OCI-LY1 (cell line): ENCODE results near the gene HCAR3.

ENCODE experiments used
- H2AFZ ChIP-seq: fragments of 200-600 bp; sonication (generic), shearing (Covaris generic); 2 replicates; pipeline ENCODE4 v1.6.0; 2014; ENCODE audit warnings: antibody characterized with exemption, mild to moderate bottlenecking, low read length
- H3F3A ChIP-seq: fragments of 200-600 bp; sonication (generic), shearing (Covaris generic); 2 replicates; pipeline ENCODE4 v1.6.0; 2014; ENCODE audit warnings: mild to moderate bottlenecking, antibody characterized with exemption, low read length, moderate library complexity; ENCODE audit not compliant: insufficient read depth
- H3K27ac ChIP-seq: fragments of 200-600 bp; sonication (generic); 2 replicates; pipeline ENCODE4 v1.5.1; 2014; ENCODE audit warnings: low read length, mixed run types, mild to moderate bottlenecking, low read depth; ENCODE audit not compliant: poor library complexity, severe bottlenecking
- H3K27me3 ChIP-seq: fragments of 200-600 bp; sonication (generic); 2 replicates; pipeline ENCODE4 v1.6.0; 2014; ENCODE audit warnings: antibody characterized with exemption, mild to moderate bottlenecking, low read length, moderate library complexity; ENCODE audit not compliant: insufficient read depth
- H3K36me3 ChIP-seq: fragments of 200-600 bp; sonication (generic); 2 replicates; pipeline ENCODE4 v1.6.1; 2014; ENCODE audit warnings: mild to moderate bottlenecking, antibody characterized with exemption, low read length, moderate library complexity, mixed read lengths; ENCODE audit not compliant: insufficient read depth
- H3K4me1 ChIP-seq: fragments of 200-600 bp; sonication (generic); 2 replicates; pipeline ENCODE4 v1.5.1; 2014; ENCODE audit warnings: mild to moderate bottlenecking, low read length, moderate library complexity; ENCODE audit not compliant: insufficient read depth, severe bottlenecking
- H3K4me2 ChIP-seq: fragments of 200-600 bp; sonication (generic), shearing (Covaris generic); 2 replicates; pipeline ENCODE4 v1.6.1; 2014; ENCODE audit warnings: low read length
- H3K4me3 ChIP-seq: fragments of 200-600 bp; sonication (generic); 2 replicates; pipeline ENCODE4 v1.5.1; 2014; ENCODE audit warnings: low read length, low read depth, mild to moderate bottlenecking, mixed read lengths; ENCODE audit not compliant: poor library complexity, severe bottlenecking
- H3K79me2 ChIP-seq: fragments of 200-600 bp; shearing (Covaris generic); 2 replicates; pipeline ENCODE4 v1.6.1; 2016; ENCODE audit warnings: mixed run types, low read length, mixed read lengths; ENCODE audit not compliant: insufficient read depth
- H3K9ac ChIP-seq: fragments of 200-600 bp; sonication (generic), shearing (Covaris generic); 2 replicates; pipeline ENCODE4 v1.6.1; 2014; ENCODE audit warnings: mild to moderate bottlenecking, low read length, mixed read lengths
- H3K9me2 ChIP-seq: fragments of 200-600 bp; sonication (generic), shearing (Covaris generic); 2 replicates; pipeline ENCODE4 v1.6.1; 2014; ENCODE audit warnings: low read depth, mild to moderate bottlenecking, low read length, mixed read lengths
- H3K9me3 ChIP-seq: fragments of 200-600 bp; shearing (Covaris generic); 2 replicates; pipeline ENCODE4 v1.6.1; 2014; ENCODE audit warnings: low read length, mixed read lengths
- H4K20me1 ChIP-seq: fragments of 200-600 bp; sonication (generic), shearing (Covaris generic); 2 replicates; pipeline ENCODE4 v1.6.0; 2016; ENCODE audit warnings: mild to moderate bottlenecking, low read length; ENCODE audit not compliant: insufficient read depth
- CTCF ChIP-seq: fragments of 200-600 bp; sonication (generic), shearing (Covaris generic); IDR thresholded peaks from 2 replicates; pipeline ENCODE4 v1.5.1; 2017; ENCODE audit warnings: mild to moderate bottlenecking, antibody characterized with exemption, low read length, moderate library complexity, mixed read lengths
- EZH2 ChIP-seq: fragments of 200-600 bp; sonication (generic), shearing (Covaris generic); IDR thresholded peaks from 2 replicates; pipeline ENCODE4 v1.8.0; 2017; ENCODE audit warnings: borderline replicate concordance, mixed run types, mild to moderate bottlenecking, antibody characterized with exemption, low read length, moderate library complexity, mixed read lengths

Gene HCAR3

GRCh38 chr12:122665759-122666158 is 50.9 kb downstream of the HCAR3 start:
- Histone ChIP-seq H3K9ac (no peak overlapping the region), H3K27me3 (no peaks in the 10 kb centered on the region), H3K4me2 (no peak overlapping the region), H3K4me1 (no peaks in the 10 kb centered on the region), H3K9me3 (no peaks in the 10 kb centered on the region), H3K4me3 (no peak overlapping the region), H3K36me3 (no peaks in the 10 kb centered on the region), H3K27ac (no peak overlapping the region), H2AFZ (no peak overlapping the region), H4K20me1 (no peaks in the 10 kb centered on the region), H3F3A (no peaks in the 10 kb centered on the region), H3K9me2 (no peaks in the 10 kb centered on the region), H3K79me2 (no peaks in the 10 kb centered on the region)
- no peak for TF ChIP-seq CTCF
- no peak for TF ChIP-seq EZH2

GRCh38 chr12:122665349-122665748 is 51.3 kb downstream of the HCAR3 start:
- no peak overlapping the region for H3K27ac ChIP-seq
- no peaks in the 10 kb centered on the region for H4K20me1 ChIP-seq
- no peak for TF ChIP-seq EZH2
- TF ChIP-seq CTCF = no peak
- H3K4me1 ChIP-seq = no peaks in the 10 kb centered on the region
- no peak overlapping the region for H2AFZ ChIP-seq
- no peaks in the 10 kb centered on the region for H3K9me3 ChIP-seq
- H3K36me3 ChIP-seq = no peaks in the 10 kb centered on the region
- no peaks in the 10 kb centered on the region for H3K79me2 ChIP-seq
- no peak overlapping the region for H3K4me2 ChIP-seq
- H3K27me3 ChIP-seq = no peaks in the 10 kb centered on the region
- H3F3A ChIP-seq = no peaks in the 10 kb centered on the region
- H3K9me2 ChIP-seq = no peaks in the 10 kb centered on the region
- H3K9ac ChIP-seq = no peak overlapping the region
- no peak overlapping the region for H3K4me3 ChIP-seq
